Upper lobe of left lung (tissue), 4 donors: ENCODE data around the gene KLK13.

Source experiments
- CTCF ChIP-seq, 6 experiments: fragments of 450-650 bp in 4 of 6; fragments of 200-600 bp in 2 of 6; sonication (generic) in 2 of 6; IDR thresholded peaks; one replicate each; pipeline ENCODE4 v1.5.1; 2016 to 2019; ENCODE audit warnings: antibody characterized with exemption in 6 of 6
- EP300 ChIP-seq, 4 donors: sonication (generic); formaldehyde crosslinking; IDR thresholded peaks; one replicate each; pipeline ENCODE4 v1.5.1; 2017; ENCODE audit warnings: antibody characterized with exemption in 4 of 4, control low read depth in 2 of 4
- POLR2A ChIP-seq, 4 donors: fragments of 450-650 bp; IDR thresholded peaks; one replicate each; pipeline ENCODE4 v1.5.1; 2016 to 2017; ENCODE audit warnings: antibody characterized with exemption in 4 of 4, mild to moderate bottlenecking in 2 of 4

DNA sequence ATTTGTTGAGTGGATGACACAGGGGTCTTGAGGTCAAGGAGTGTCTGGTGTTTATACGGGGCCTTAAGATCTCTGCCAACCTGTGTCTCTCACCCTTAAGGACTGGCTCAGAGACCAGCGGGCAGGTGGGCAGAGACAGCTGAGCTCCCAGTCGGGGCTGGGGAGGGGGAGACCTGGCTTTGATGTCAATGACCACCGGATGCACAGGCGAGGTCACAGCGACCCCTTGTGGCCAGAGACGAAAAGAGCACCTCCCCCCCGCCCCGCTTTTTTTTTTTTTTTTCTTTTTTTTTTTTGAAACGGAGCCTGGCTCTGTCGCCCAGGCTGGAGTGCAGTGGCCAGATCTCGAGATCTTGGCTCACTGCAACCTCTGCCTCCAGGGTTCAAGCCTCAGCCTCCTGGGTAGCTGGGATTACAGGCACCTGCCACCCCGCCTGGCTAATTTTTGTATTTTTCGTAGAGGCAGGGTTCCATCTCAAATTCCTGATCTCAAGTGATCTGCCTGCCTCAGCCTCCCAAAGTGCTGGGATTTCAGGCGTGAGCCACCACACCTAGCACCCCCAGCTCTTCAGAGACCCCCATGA lies 29.9 kb upstream of the KLK13 start:
- peak; percentile 34 to 74 (median 44) for TF ChIP-seq CTCF (IDR thresholded peaks at IDR 0.05)
- no peak for TF ChIP-seq POLR2A (IDR thresholded peaks at IDR 0.05)
- TF ChIP-seq EP300 (IDR thresholded peaks at IDR 0.05): no peak
